AG09309 (cell line): Measurements from ENCODE around the gene FOXA1.

ENCODE experiments used
- DNase-seq: peaks from one replicate; pipeline ENCODE4 v3.0.0-alpha.2; 2010; ENCODE audit warnings: low read depth
- H3K4me3 ChIP-seq: 2 replicates; pipeline ENCODE4 v1.5.1; 2011; ENCODE audit warnings: mild to moderate bottlenecking, low read depth, low read length, moderate library complexity; ENCODE audit not compliant: control insufficient read depth
- TF ChIP-seq, protein P1 (sequence below): IDR thresholded peaks from 2 replicates; pipeline ENCODE4 v1.5.1; 2011; ENCODE audit warnings: mild to moderate bottlenecking, low read depth, low read length, inconsistent platforms; ENCODE audit not compliant: insufficient read depth, control insufficient read depth; ENCODE audit errors: missing control alignments

The FOXA1 gene

DNA sequence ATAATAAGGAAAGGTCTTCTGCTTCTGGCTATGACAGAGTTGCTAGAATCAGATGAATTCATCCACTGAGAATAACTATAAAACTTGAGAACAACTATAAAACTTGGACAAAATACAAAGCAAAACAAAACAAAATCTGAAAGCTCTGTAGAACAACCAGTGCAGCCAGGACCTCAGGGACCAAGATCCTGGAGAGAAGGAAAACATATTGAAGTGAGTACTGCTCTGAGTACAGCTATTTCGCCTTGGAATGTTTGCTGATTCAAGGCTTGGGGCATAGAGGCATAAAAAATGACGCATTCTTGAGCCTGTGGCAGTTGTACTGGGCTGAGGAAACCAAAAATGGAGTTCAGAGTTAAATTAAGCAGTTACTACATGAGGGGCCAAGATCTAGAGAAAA is 21.7 kb downstream of the FOXA1 start:
- no peak for DNase-seq
- H3K4me3 ChIP-seq: no peak overlapping the region
- TF ChIP-seq, protein P1, sequence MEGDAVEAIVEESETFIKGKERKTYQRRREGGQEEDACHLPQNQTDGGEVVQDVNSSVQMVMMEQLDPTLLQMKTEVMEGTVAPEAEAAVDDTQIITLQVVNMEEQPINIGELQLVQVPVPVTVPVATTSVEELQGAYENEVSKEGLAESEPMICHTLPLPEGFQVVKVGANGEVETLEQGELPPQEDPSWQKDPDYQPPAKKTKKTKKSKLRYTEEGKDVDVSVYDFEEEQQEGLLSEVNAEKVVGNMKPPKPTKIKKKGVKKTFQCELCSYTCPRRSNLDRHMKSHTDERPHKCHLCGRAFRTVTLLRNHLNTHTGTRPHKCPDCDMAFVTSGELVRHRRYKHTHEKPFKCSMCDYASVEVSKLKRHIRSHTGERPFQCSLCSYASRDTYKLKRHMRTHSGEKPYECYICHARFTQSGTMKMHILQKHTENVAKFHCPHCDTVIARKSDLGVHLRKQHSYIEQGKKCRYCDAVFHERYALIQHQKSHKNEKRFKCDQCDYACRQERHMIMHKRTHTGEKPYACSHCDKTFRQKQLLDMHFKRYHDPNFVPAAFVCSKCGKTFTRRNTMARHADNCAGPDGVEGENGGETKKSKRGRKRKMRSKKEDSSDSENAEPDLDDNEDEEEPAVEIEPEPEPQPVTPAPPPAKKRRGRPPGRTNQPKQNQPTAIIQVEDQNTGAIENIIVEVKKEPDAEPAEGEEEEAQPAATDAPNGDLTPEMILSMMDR: no peak

DNA sequence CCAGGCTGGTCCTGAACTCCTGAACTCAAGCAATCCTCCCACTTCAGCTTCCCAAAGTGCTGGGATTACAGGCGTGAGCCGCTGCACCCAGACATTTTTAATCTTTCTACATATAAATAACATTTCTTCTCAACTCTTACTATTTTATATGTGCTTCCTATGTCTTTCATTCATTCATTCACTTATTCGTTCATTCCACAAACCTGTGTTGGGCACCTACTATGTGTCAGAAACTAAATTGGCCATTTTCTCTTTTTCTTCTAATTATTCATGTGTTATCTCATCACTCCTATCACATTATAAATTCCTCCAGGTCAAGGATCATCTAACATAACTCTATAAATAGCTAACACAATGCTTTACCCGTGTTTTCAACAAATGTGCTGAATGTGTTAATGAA is 23.7 kb downstream of the FOXA1 start:
- TF ChIP-seq, protein P1: no peak
- DNase-seq: no peak
- H3K4me3 ChIP-seq: no peak overlapping the region

DNA sequence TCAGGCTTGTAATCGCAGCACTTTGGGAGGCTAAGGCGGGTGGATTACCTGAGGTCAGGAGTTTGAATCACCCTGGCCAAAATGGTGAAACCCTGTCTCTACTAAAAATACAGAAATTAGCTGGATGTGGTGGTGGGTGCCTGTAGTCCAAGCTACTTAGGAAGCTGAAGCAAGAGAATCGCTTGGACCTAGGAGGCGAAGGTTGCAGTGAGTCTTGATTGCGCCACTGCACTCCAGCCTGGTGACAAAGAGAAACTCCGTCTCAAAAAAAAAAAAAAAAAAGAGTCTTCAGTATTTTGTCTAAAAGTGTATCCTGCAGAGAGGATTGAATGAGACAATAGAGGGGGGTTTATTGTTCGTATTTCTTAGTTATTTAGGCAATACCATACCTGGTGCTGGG is 25.3 kb downstream of the FOXA1 start:
- TF ChIP-seq, protein P1: no peak
- no peak overlapping the region for H3K4me3 ChIP-seq

DNA sequence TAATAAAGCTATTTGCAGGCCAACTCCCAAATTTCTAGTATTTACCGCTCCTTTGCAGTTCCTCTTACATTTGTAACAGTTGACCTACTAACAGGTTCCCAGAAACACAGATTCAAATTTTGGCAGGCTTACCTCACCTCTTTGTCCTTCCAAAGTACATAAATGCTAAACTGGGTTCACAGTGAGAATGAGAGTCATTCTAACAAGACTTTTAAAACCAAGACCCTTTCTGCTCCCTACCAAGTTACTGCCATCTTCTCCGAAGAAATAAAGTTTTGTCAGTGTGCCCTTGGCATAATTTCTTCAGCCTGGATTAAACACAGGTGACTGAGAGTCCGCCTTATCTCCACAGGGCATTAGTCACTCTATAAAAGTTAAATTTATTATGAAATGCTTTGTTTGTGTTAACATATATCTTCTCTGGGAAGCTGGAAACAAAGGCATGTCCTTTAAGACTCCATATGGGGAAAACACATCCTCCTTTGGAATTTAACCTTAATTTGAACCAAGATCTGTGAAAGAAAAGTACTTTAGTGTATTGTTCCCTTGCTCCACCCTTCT is 28.2 kb downstream of the FOXA1 start:
- DNase-seq: no peak
- H3K4me3 ChIP-seq: no peak overlapping the region
- TF ChIP-seq, protein P1: no peak

More for the DNA sequence above, 25.3 kb downstream of the FOXA1 start:
- DNase-seq: no peak

DNA sequence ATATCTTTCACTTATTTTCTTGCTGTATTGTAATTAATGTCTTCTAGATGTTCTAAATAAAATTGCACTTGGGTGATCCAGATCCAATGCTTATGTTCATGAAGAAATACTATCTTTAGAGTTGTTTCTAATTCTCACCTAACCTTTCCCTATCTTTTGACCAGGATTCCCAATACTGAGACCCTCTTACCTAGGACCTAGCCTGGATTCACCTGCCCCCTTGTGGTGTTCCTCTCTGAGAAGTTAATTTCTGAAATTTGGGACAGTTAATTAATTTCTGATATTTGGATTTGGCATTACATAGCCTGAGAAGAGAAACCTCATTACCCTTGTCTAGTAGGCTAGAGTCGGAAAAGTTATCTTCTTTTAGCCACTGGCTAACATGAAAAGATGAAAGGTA is 29.5 kb downstream of the FOXA1 start:
- no peak overlapping the region for H3K4me3 ChIP-seq
- DNase-seq: no peak
- TF ChIP-seq, protein P1: no peak

DNA sequence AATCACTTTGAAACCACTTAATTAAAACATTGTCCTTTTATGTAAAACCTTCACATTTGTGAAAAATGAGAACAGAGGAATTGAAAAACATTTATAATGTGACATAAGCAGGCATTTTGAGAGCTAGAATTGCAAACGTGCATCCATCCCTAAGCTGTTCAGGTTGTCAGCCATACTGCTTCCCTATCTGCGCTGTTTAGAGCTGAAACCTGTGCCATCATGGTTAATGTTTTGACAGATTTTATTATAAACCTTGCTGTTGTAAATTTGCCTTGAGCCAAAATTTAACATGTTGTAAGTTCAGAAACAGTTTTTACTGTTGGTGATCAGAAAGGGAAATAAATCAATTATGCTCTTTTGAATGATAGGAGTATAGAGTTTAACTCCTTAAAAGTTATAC is 31.9 kb downstream of the FOXA1 start:
- TF ChIP-seq, protein P1: no peak
- no peak overlapping the region for H3K4me3 ChIP-seq
- DNase-seq: no peak

DNA sequence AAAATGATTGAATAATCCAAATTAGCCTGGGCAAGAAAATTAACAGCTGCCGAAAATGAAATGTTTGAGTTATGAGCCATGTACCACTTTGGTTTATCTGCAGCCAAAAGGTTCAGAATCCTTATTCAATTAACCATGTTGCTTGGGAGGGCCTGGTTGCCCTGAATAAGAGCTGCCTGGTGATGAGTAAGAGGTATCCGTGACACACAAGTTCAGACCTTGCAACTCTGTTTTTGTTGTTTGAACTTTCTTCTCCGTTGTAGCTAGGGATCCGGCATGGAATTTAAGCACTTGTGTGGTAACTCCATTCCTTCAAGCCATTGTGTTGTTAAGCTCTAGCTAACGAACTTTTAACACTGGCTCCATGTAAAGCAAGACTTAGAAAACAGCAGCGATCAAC is 35.7 kb downstream of the FOXA1 start:
- TF ChIP-seq, protein P1: no peak
- no peak overlapping the region for H3K4me3 ChIP-seq
- DNase-seq: no peak
